Activated CD4-positive, alpha-beta T cell treated with anti-CD3 and anti-CD28 coated beads, Interleukin-10, Interleukin-2, amounts not matched to agents 100 ng/mL and 50 ng/mL, durations not matched to agents 16 hours and 8 hours (primary cell): ENCODE data around the gene PTPRG.

ENCODE experiments used
- DNase-seq: peaks from one replicate; pipeline ENCODE4 v3.0.0-alpha.2; 2020

Gene PTPRG

GRCh38 chr3:62325896-62326295 lies 764.5 kb downstream of the PTPRG start:
- DNase-seq, result no peak

- no peak for DNase-seq
Measured at GRCh38 chr3:62329971-62330370, 768.6 kb downstream of the PTPRG start.

GRCh38 chr3:62332017-62332416 lies 770.6 kb downstream of the PTPRG start:
- no peak for DNase-seq

- DNase-seq, result no peak
Measured at GRCh38 chr3:62332835-62333244, 771.5 kb downstream of the PTPRG start.

GRCh38 chr3:62335196-62335595 lies 773.8 kb downstream of the PTPRG start:
- no peak for DNase-seq

GRCh38 chr3:62343755-62344154 lies 782.4 kb downstream of the PTPRG start:
- DNase-seq, result no peak
